ENCODE results near the gene HINFP.

DNA sequence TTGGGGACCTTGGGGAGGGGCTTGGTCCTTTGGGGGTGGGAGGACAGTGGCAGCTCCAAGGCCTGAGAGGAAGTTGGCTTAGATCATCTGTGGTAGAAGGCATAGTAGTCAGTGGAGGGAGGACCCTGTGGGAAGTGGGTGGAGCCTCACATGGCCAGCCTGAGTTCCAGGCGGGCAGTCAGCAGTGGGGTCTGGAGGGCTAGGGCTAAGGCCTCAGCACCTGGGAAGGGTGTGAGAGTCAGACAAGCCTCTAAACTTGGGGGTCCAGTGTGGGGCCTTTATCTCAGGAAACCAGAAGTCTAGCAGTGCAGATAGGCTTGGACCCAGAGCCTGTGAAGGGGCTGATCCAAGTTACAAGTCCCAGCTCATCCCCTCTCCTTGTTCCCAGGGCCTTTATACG lies 51.1 kb downstream of the HINFP start:
- TF ChIP-seq, protein P1, sequence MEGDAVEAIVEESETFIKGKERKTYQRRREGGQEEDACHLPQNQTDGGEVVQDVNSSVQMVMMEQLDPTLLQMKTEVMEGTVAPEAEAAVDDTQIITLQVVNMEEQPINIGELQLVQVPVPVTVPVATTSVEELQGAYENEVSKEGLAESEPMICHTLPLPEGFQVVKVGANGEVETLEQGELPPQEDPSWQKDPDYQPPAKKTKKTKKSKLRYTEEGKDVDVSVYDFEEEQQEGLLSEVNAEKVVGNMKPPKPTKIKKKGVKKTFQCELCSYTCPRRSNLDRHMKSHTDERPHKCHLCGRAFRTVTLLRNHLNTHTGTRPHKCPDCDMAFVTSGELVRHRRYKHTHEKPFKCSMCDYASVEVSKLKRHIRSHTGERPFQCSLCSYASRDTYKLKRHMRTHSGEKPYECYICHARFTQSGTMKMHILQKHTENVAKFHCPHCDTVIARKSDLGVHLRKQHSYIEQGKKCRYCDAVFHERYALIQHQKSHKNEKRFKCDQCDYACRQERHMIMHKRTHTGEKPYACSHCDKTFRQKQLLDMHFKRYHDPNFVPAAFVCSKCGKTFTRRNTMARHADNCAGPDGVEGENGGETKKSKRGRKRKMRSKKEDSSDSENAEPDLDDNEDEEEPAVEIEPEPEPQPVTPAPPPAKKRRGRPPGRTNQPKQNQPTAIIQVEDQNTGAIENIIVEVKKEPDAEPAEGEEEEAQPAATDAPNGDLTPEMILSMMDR (IDR thresholded peaks at IDR 0.05), result no peak
- no peak for TF ChIP-seq POLR2A (IDR thresholded peaks at IDR 0.05)
- TF ChIP-seq EP300 (IDR thresholded peaks at IDR 0.05), result no peak

All from tibial nerve (tissue), 4 donors.